SIG-M5 treated with dmso at 0.1 percent for 504 hours (cell line): ENCODE measurements around the gene CKAP5.

Experiments
- DNase-seq: peaks from one replicate; lab custom pipeline; 2025; ENCODE audit not compliant: unreplicated experiment; lab: John Stamatoyannopoulos, UW

The CKAP5 gene

GRCh38 chr11:46700241-46701077 lies 145.6 kb downstream of the CKAP5 start, which contains the start of the genes ARHGAP1 and ZNF408:
Gene ARHGAP1, minus strand, starts transcription at chr11:46700619. Its CDS starts 4,512 bp downstream, at chr11:46696107.
Gene ZNF408, plus strand, starts transcription at chr11:46701031. Its CDS starts 17 bp downstream, at chr11:46701048.
- DNase-seq, result peak; percentile 98

DNA sequence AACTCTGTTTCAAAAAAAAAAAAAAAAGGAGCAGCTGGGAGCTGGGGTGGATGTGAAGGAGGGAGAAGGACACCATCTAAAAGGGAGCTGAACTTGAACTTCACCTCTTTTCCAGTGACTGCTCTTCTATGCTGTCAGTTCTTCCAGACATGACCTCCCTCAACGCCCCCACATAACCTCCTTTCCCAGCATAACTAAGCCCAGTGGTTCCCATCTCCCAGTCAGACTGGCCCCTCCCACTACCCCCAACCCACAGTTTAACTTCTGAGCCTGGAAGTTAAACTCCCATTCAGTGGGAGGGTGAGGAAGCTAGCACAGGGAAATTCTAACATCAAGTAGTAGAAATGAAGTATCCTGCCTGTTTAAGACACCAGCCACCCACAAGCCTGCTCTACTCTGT lies 147.5 kb downstream of the CKAP5 start:
- DNase-seq, result no peak

DNA sequence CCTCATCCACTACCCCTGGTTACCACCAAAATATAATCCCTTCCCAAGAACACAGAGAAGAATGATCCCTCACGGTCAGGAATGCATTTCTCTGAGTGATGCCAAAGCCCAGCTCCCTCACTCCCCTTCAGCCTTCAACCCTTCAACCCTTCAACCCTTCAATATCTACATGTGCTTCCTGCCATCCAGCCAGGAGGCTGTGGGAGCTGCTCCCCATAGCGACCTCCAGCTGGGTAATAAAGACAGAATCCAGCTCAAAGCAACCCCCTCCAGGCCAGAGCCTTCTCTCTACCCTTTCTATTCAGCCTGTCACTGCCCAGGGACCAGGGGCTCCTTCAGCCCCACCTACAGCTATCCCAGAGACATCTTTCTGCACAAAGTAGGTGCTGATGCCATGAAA lies 148.4 kb downstream of the CKAP5 start:
- no peak for DNase-seq

- DNase-seq, result no peak
Measured at GRCh38 chr11:46697303-46697702, 148.8 kb downstream of the CKAP5 start.

DNA sequence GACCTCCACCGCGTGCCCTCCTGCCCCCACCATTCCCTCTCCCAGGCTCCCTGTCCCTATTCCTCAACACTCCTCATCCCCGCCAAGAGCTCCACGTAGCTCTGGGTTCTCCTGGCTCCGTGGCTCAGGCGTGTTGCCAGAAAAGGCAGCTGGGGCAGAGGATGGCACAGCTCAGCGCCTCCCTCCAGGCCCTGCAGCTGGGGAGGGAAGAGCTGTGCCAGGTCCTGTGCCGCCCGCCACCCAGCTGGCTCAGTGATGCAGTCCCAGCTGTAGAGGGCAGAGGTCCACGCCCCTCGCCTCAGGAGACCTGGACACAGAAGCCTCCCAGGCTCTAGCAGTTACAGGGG lies 149.9 kb downstream of the CKAP5 start:
- DNase-seq, result no peak

GRCh38 chr11:46695345-46696211 lies 150.5 kb downstream of the CKAP5 start:
- DNase-seq, result no peak

- DNase-seq, result no peak
Measured at GRCh38 chr11:46694607-46695006, 151.5 kb downstream of the CKAP5 start.

GRCh38 chr11:46694072-46694471 lies 152.0 kb downstream of the CKAP5 start:
- DNase-seq, result no peak

GRCh38 chr11:46693597-46694012 lies 152.5 kb downstream of the CKAP5 start:
- no peak for DNase-seq
